ENCODE results near the gene RNF181.

The RNF181 gene

DNA sequence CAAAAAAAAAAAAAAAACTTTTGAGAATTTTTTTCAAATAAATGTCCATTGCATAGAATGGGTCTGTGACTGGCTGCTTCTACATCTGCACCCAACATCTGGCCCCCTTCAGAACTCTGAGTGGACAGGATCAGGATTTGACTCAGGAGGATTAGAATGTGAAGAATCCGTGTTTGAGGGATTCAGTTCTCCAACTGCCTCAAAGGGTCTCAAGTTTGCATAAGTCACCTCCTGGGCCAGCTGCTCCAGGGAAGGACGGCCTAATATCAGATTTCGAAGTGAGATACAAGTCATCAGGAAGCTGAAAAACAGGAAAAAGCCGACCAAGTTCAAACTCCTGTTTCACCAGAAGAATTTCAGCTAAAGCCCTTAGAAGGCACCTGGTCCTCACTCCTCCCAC, 45.7 kb upstream of the RNF181 start:
- H3K4me1 ChIP-seq (ENCODE audit: low read length) = no peaks in the 10 kb centered on the region
- H3K27me3 ChIP-seq (replicated peaks; ENCODE audit: insufficient read depth, low read length) = no peaks in the 10 kb centered on the region
- H3K9me3 ChIP-seq (replicated peaks; ENCODE audit: insufficient read depth, low read length) = no peaks in the 10 kb centered on the region
- peaks cover 35% of the 10 kb centered on the region for H3F3A ChIP-seq (ENCODE audit: insufficient read depth, low read length)
- peaks cover 3% of the 10 kb centered on the region; the same call in 1 of the 2 replicates for H4K20me1 ChIP-seq (ENCODE audit: insufficient read depth, low read length)
- H2AFZ ChIP-seq (ENCODE audit: low read length) = no peak overlapping the region
- no peak overlapping the region for H3K9ac ChIP-seq (ENCODE audit: low read length)
- H3K4me3 ChIP-seq (ENCODE audit: low read length) = no peak overlapping the region
- H3K36me3 ChIP-seq (replicated peaks; ENCODE audit: insufficient read depth, low read length) = no peaks in the 10 kb centered on the region; the same call in 1 of the 2 replicates
- no peak overlapping the region for H3K27ac ChIP-seq (ENCODE audit: low read length)
- no peak overlapping the region for H3K4me2 ChIP-seq (ENCODE audit: low read depth, low read length)
- H3K79me2 ChIP-seq (ENCODE audit: low read length) = no peaks in the 10 kb centered on the region
- no peak for DNase-seq
- TF ChIP-seq EZH2phosphoT487 (IDR thresholded peaks at IDR 0.05; ENCODE audit: low read length) (no peak), EZH2 (optimal IDR thresholded peaks at IDR 0.05; ENCODE audit: low read depth, low read length) (no peak)
- TF ChIP-seq, protein P1, sequence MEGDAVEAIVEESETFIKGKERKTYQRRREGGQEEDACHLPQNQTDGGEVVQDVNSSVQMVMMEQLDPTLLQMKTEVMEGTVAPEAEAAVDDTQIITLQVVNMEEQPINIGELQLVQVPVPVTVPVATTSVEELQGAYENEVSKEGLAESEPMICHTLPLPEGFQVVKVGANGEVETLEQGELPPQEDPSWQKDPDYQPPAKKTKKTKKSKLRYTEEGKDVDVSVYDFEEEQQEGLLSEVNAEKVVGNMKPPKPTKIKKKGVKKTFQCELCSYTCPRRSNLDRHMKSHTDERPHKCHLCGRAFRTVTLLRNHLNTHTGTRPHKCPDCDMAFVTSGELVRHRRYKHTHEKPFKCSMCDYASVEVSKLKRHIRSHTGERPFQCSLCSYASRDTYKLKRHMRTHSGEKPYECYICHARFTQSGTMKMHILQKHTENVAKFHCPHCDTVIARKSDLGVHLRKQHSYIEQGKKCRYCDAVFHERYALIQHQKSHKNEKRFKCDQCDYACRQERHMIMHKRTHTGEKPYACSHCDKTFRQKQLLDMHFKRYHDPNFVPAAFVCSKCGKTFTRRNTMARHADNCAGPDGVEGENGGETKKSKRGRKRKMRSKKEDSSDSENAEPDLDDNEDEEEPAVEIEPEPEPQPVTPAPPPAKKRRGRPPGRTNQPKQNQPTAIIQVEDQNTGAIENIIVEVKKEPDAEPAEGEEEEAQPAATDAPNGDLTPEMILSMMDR (IDR thresholded peaks at IDR 0.05; ENCODE audit: low read length) = no peak
- no peaks in the 10 kb centered on the region for H3K9me2 ChIP-seq (replicated peaks; ENCODE audit: insufficient read depth, low read length)

DNA sequence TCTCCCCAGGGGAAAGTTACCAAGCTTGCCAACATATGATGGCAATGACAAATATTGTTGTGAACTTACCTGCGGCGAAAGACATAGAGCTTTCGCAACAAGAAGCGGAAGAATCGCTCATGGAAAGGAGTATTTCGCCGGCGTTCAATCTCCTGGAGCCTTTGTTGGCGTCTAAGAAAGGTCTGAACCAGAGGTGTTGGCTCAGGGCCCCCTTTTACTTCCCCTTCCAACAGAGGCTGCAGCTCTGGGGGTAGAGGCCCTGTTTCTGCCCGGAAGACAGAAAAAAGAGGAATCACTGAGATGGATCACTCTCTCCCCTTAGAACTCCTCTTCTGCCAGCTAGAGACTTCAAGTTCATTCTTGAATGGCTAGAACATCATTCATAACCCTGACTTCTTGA, 45.1 kb upstream of the RNF181 start:
- no peaks in the 10 kb centered on the region for H3K79me2 ChIP-seq (ENCODE audit: low read length)
- H2AFZ ChIP-seq (ENCODE audit: low read length) = no peak overlapping the region
- H3K36me3 ChIP-seq (replicated peaks; ENCODE audit: insufficient read depth, low read length) = no peaks in the 10 kb centered on the region; the same call in 1 of the 2 replicates
- no peaks in the 10 kb centered on the region for H3K9me3 ChIP-seq (replicated peaks; ENCODE audit: insufficient read depth, low read length)
- H4K20me1 ChIP-seq (ENCODE audit: insufficient read depth, low read length) = peaks cover under 1% of the 10 kb centered on the region; the same call in 1 of the 2 replicates
- H3K4me3 ChIP-seq (ENCODE audit: low read length) = no peak overlapping the region
- no peaks in the 10 kb centered on the region for H3K27me3 ChIP-seq (replicated peaks; ENCODE audit: insufficient read depth, low read length)
- no peak overlapping the region for H3K4me2 ChIP-seq (ENCODE audit: low read depth, low read length)
- peaks cover 30% of the 10 kb centered on the region for H3F3A ChIP-seq (ENCODE audit: insufficient read depth, low read length)
- TF ChIP-seq EZH2phosphoT487 (IDR thresholded peaks at IDR 0.05; ENCODE audit: low read length) (no peak), EZH2 (optimal IDR thresholded peaks at IDR 0.05; ENCODE audit: low read depth, low read length) (no peak)
- TF ChIP-seq, protein P1 (IDR thresholded peaks at IDR 0.05; ENCODE audit: low read length) = no peak
- H3K9ac ChIP-seq (ENCODE audit: low read length) = no peak overlapping the region
- H3K4me1 ChIP-seq (ENCODE audit: low read length) = no peaks in the 10 kb centered on the region
- H3K9me2 ChIP-seq (replicated peaks; ENCODE audit: insufficient read depth, low read length) = no peaks in the 10 kb centered on the region
- no peak overlapping the region for H3K27ac ChIP-seq (ENCODE audit: low read length)
- no peak for DNase-seq

DNA sequence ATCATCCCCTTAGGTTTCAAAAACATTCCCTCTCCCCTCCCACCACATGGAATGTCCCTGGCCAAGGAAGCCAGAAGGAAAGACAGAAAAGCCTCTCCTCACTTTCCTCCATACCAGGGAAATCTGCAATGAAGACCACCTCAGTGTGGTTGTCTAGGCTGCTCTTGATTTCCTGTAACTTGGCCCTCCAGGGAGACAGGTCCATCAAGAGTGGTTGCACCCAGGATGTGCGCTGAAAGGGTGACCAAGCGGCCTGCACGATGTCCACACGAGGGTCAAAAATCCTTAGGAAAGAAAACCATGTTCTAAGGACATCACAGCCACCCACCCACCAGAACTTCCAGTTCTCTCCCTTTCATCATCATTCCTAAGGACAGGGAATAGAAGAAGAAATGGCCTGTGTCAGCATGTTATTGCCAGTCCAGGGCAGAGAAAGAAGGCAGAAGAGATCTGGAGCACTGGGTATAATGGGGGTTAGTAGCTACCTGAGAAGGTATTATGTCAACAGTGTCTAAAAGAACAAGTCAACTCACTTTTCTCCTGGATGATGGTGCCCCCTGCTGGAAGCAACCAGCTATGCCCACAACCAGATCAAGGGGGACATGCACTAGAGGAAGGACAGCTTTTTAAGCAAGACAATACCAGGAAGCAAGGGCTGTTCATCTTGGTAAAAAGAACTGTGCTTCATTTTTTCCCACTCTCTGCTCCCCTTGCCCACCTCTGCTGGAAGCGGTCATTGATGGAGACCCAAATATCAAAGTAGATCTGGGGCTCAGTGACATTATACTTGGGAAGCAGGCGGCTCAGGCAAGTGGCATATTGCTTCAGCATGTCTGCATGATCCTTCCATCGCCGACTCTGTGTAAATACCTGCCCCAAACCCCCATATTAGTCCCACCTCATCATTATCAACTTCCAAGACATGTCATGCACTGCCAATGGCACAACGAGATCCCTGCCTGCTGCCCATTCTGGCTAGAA, 43.6 kb upstream of the RNF181 start:
- Histone ChIP-seq H2AFZ (ENCODE audit: low read length) (no peak overlapping the region), H3K4me2 (ENCODE audit: low read depth, low read length) (no peak overlapping the region), H3K9me2 (replicated peaks; ENCODE audit: insufficient read depth, low read length) (no peaks in the 10 kb centered on the region), H3K4me3 (ENCODE audit: low read length) (no peak overlapping the region), H3K9me3 (replicated peaks; ENCODE audit: insufficient read depth, low read length) (no peaks in the 10 kb centered on the region), H3F3A (ENCODE audit: insufficient read depth, low read length) (peaks cover 16% of the 10 kb centered on the region), H3K27ac (ENCODE audit: low read length) (no peak overlapping the region), H3K79me2 (ENCODE audit: low read length) (no peaks in the 10 kb centered on the region), H4K20me1 (ENCODE audit: insufficient read depth, low read length) (no peaks in the 10 kb centered on the region), H3K9ac (ENCODE audit: low read length) (no peak overlapping the region), H3K27me3 (replicated peaks; ENCODE audit: insufficient read depth, low read length) (no peaks in the 10 kb centered on the region), H3K4me1 (ENCODE audit: low read length) (no peaks in the 10 kb centered on the region), H3K36me3 (replicated peaks; ENCODE audit: insufficient read depth, low read length) (no peaks in the 10 kb centered on the region)
- TF ChIP-seq, protein P1 (IDR thresholded peaks at IDR 0.05; ENCODE audit: low read length) = peak; percentile 95
- TF ChIP-seq EZH2 (optimal IDR thresholded peaks at IDR 0.05; ENCODE audit: low read depth, low read length) = no peak
- peak; percentile 83 for DNase-seq

Data from MM.1S (cell line).